T-helper 17 cell (primary cell): ENCODE data around the gene TMEM139. TPM values are rescaled to one million over a fixed set of nuclear protein-coding genes. Genes with fewer than 3 reads are reported as not detected.

Experiments used
- ATAC-seq: fragments of 150-1000 bp; cut with Tn5 transposase; 2 replicates; pipeline ENCODE4 v1.10.0; 2021; ENCODE audit warnings: mild to moderate bottlenecking, moderate library complexity
- DNase-seq, 3 donors: peaks; one replicate each; pipeline versions ENCODE4 v3.0.0 to v3.0.0-alpha.2; 2020 to 2021
- H3K9me3 ChIP-seq: one replicate; pipeline ENCODE4 v1.7.0; 2013; ENCODE audit warnings: low read length, mild to moderate bottlenecking; ENCODE audit not compliant: control insufficient read depth, poor library complexity, severe bottlenecking
- H3K27ac Mint-ChIP-seq: one replicate; pipeline ENCODE4 v1.8.0; 2022; ENCODE audit warnings: mild to moderate bottlenecking, moderate library complexity, mixed read lengths
- H3K27me3 Mint-ChIP-seq: one replicate; pipeline ENCODE4 v1.8.0; 2022; ENCODE audit warnings: mixed read lengths
- H3K36me3 Mint-ChIP-seq: one replicate; pipeline ENCODE4 v1.8.0; 2022; ENCODE audit warnings: low read depth, mixed read lengths
- H3K4me1 Mint-ChIP-seq: one replicate; pipeline ENCODE4 v1.8.0; 2022; ENCODE audit warnings: mild to moderate bottlenecking, mixed read lengths
- H3K4me3 Mint-ChIP-seq: one replicate; pipeline ENCODE4 v1.8.0; 2022; ENCODE audit warnings: mild to moderate bottlenecking, moderate library complexity, mixed read lengths
- total RNA-seq, 4 donors: library from RNA in 2 of 4; stranded (reverse) in 2 of 4; gene quantifications; one replicate each; pipeline ENCODE4 v1.2.3 and lab custom pipeline; 2022 to 2026

The TMEM139 gene
- total RNA-seq, 2 donors from 2014 or later = 0.77 to 0.86 TPM

GRCh38 chr7:143247372-143247771 lies 37.4 kb upstream of the TMEM139 start:
- Mint-ChIP-seq H3K27ac (peak overlapping the region; percentile 67), H3K27me3 (no peaks in the 10 kb centered on the region), H3K4me3 (no peak overlapping the region), H3K36me3 (peaks cover 2% of the 10 kb centered on the region), H3K4me1 (peaks cover 38% of the 10 kb centered on the region)
- H3K9me3 ChIP-seq = no peaks in the 10 kb centered on the region
- ATAC-seq = no peak
- no peak for DNase-seq

- DNase-seq (no peak), ATAC-seq (no peak)
- Mint-ChIP-seq H3K4me3 (no peak overlapping the region), H3K27me3 (no peaks in the 10 kb centered on the region), H3K27ac (peak overlapping the region; percentile 87), H3K4me1 (peaks cover 32% of the 10 kb centered on the region), H3K36me3 (peaks cover 2% of the 10 kb centered on the region)
- no peaks in the 10 kb centered on the region for H3K9me3 ChIP-seq
These were observed 35.9 kb upstream of the TMEM139 start for GRCh38 chr7:143248761-143249354.

- H3K27me3 Mint-ChIP-seq = no peaks in the 10 kb centered on the region
- H3K4me3 Mint-ChIP-seq = no peak overlapping the region
- DNase-seq = no peak
- no peaks in the 10 kb centered on the region for H3K9me3 ChIP-seq
- ATAC-seq = no peak
- peaks cover 2% of the 10 kb centered on the region for H3K36me3 Mint-ChIP-seq
- peaks cover 27% of the 10 kb centered on the region for H3K4me1 Mint-ChIP-seq
- peak overlapping the region; percentile 87 for H3K27ac Mint-ChIP-seq
These were observed 34.6 kb upstream of the TMEM139 start for GRCh38 chr7:143250199-143250598.

GRCh38 chr7:143250822-143251221 lies 33.9 kb upstream of the TMEM139 start:
- H3K27me3 Mint-ChIP-seq = no peaks in the 10 kb centered on the region
- H3K27ac Mint-ChIP-seq = peak overlapping the region; percentile 87
- DNase-seq = no peak
- H3K9me3 ChIP-seq = no peaks in the 10 kb centered on the region
- peaks cover 2% of the 10 kb centered on the region for H3K36me3 Mint-ChIP-seq
- ATAC-seq = peak; percentile 85
- peaks cover 27% of the 10 kb centered on the region for H3K4me1 Mint-ChIP-seq
- peak overlapping the region; percentile 5 for H3K4me3 Mint-ChIP-seq

GRCh38 chr7:143252006-143252405 lies 32.8 kb upstream of the TMEM139 start:
- Mint-ChIP-seq H3K27ac (peak overlapping the region; percentile 32), H3K36me3 (no peaks in the 10 kb centered on the region), H3K4me1 (peaks cover 32% of the 10 kb centered on the region), H3K4me3 (no peak overlapping the region), H3K27me3 (no peaks in the 10 kb centered on the region)
- no peak for DNase-seq
- ATAC-seq = peak; percentile 67
- no peaks in the 10 kb centered on the region for H3K9me3 ChIP-seq

- Mint-ChIP-seq H3K4me1 (peaks cover 38% of the 10 kb centered on the region), H3K27me3 (no peaks in the 10 kb centered on the region)
- H3K9me3 ChIP-seq = no peaks in the 10 kb centered on the region
These were observed 29.2 kb upstream of the TMEM139 start for GRCh38 chr7:143255564-143255963.

GRCh38 chr7:143256325-143256724 lies 28.4 kb upstream of the TMEM139 start:
- H3K9me3 ChIP-seq = no peaks in the 10 kb centered on the region
- ATAC-seq = no peak
- Mint-ChIP-seq H3K27me3 (no peaks in the 10 kb centered on the region), H3K36me3 (no peaks in the 10 kb centered on the region), H3K27ac (peak overlapping the region; percentile 92), H3K4me1 (peaks cover 35% of the 10 kb centered on the region), H3K4me3 (peak overlapping the region; percentile 46)
- DNase-seq = no peak

More at GRCh38 chr7:143255564-143255963, 29.2 kb upstream of the TMEM139 start:
- ATAC-seq (no peak), DNase-seq (no peak)
- Mint-ChIP-seq H3K27ac (peak overlapping the region; percentile 92), H3K36me3 (no peaks in the 10 kb centered on the region), H3K4me3 (peak overlapping the region; percentile 3)

- DNase-seq = no peak
- Mint-ChIP-seq H3K4me1 (peaks cover 38% of the 10 kb centered on the region), H3K27ac (peak overlapping the region; percentile 92), H3K27me3 (no peaks in the 10 kb centered on the region), H3K4me3 (peak overlapping the region; percentile 46), H3K36me3 (no peaks in the 10 kb centered on the region)
- peak; percentile 36 for ATAC-seq
- H3K9me3 ChIP-seq = no peaks in the 10 kb centered on the region
These were observed 27.8 kb upstream of the TMEM139 start for GRCh38 chr7:143256932-143257331.

GRCh38 chr7:143257501-143257900 lies 27.3 kb upstream of the TMEM139 start:
- no peaks in the 10 kb centered on the region for H3K36me3 Mint-ChIP-seq
- no peak for DNase-seq
- no peaks in the 10 kb centered on the region for H3K9me3 ChIP-seq
- no peak overlapping the region for H3K4me3 Mint-ChIP-seq
- H3K27me3 Mint-ChIP-seq = no peaks in the 10 kb centered on the region
- peak overlapping the region; percentile 94 for H3K27ac Mint-ChIP-seq
- peaks cover 40% of the 10 kb centered on the region for H3K4me1 Mint-ChIP-seq
- ATAC-seq = no peak

GRCh38 chr7:143258831-143259230 lies 25.9 kb upstream of the TMEM139 start:
- Mint-ChIP-seq H3K4me3 (peak overlapping the region; percentile 78), H3K27ac (peak overlapping the region; percentile 94), H3K4me1 (peaks cover 40% of the 10 kb centered on the region), H3K36me3 (peaks cover 2% of the 10 kb centered on the region), H3K27me3 (no peaks in the 10 kb centered on the region)
- DNase-seq = no peak
- H3K9me3 ChIP-seq = no peaks in the 10 kb centered on the region
- ATAC-seq = peak; percentile 22

- Mint-ChIP-seq H3K27ac (peak overlapping the region; percentile 94), H3K4me3 (no peak overlapping the region), H3K27me3 (no peaks in the 10 kb centered on the region), H3K4me1 (peaks cover 46% of the 10 kb centered on the region), H3K36me3 (peaks cover 6% of the 10 kb centered on the region)
- no peak for DNase-seq
- no peaks in the 10 kb centered on the region for H3K9me3 ChIP-seq
- no peak for ATAC-seq
These were observed 25.0 kb upstream of the TMEM139 start for GRCh38 chr7:143259765-143260164.

GRCh38 chr7:143261901-143262300 lies 22.9 kb upstream of the TMEM139 start:
- H3K4me3 Mint-ChIP-seq = peak overlapping the region; percentile 16
- ATAC-seq (no peak), DNase-seq (no peak)
- peaks cover 13% of the 10 kb centered on the region for H3K36me3 Mint-ChIP-seq
- H3K27ac Mint-ChIP-seq = peak overlapping the region; percentile 96
- no peaks in the 10 kb centered on the region for H3K9me3 ChIP-seq
- no peaks in the 10 kb centered on the region for H3K27me3 Mint-ChIP-seq
- peaks cover 40% of the 10 kb centered on the region for H3K4me1 Mint-ChIP-seq

- Mint-ChIP-seq H3K4me1 (peaks cover 40% of the 10 kb centered on the region), H3K27me3 (no peaks in the 10 kb centered on the region), H3K36me3 (peaks cover 13% of the 10 kb centered on the region), H3K4me3 (peak within 1 kb of the TSS; percentile 97), H3K27ac (peak within 1 kb of the TSS; percentile 96)
- H3K9me3 ChIP-seq = no peaks in the 10 kb centered on the region
- ATAC-seq (peak; percentile 97), DNase-seq (peak; percentile 63 to 73 (median 70))
These were observed 21.2 kb upstream of the TMEM139 start, which contains the start of gene GSTK1 for GRCh38 chr7:143263266-143264195. GSTK1 (plus strand) TSS chr7:143263441; CDS start chr7:143263514, 73 bp downstream.
